Measurements from ENCODE around the gene SCART1. TPM values are rescaled to one million over a fixed set of nuclear protein-coding genes. Genes with fewer than 3 reads are reported as not detected.

The SCART1 gene
- total RNA-seq, 2 experiments from 2014 or later: 5.0 to 5.2 TPM

DNA sequence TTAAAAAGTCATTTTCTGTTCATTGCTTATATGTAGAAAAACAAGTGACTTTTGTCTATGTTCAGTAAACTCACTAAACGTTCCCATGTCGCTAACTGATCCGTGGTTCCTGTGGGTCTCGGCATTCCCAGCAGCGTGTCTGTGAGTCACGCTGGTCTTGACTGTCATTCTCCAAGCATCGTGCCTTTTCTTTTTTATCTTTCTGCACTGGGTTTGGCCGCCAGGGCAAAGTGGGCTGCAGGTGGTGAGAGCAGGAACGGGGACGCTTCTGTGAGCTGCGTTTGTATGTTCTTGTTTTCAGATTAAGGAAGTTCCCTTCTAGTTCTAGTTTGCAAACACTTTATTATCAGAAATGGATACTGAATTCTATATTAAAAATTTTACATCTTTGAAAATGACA is 6.8 kb upstream of the SCART1 start:
- no peak for DNase-seq
- POLR2A ChIA-PET: no interaction called here
- Mint-ChIP-seq H3K27me3 (no peaks in the 10 kb centered on the region), H3K4me1 (ENCODE audit: low read depth) (peaks cover 8% of the 10 kb centered on the region), H3K9me3 (peaks cover 17% of the 10 kb centered on the region), H3K27ac (no peak overlapping the region), H3K36me3 (ENCODE audit: low read depth) (peaks cover 23% of the 10 kb centered on the region), H3K4me3 (no peak overlapping the region)
- H3K27me3 ChIP-seq (ENCODE audit: control insufficient read depth in 1 of 2, insufficient read depth in 2 of 2, low read length in 2 of 2): no peaks in the 10 kb centered on the region
- no peak overlapping the region for H3K4me3 ChIP-seq (ENCODE audit: low read length)
- intact Hi-C loops (cut with DNase I, micrococcal nuclease): no loop called here
- CTCF ChIA-PET: no interaction called here
- no peaks in the 10 kb centered on the region for H3K36me3 ChIP-seq (ENCODE audit: insufficient read depth, low read length)
- H3K27ac ChIP-seq (ENCODE audit: low read depth in 1 of 2, low read length in 2 of 2): no peak overlapping the region
- no peak for ATAC-seq (ENCODE audit: poor library complexity)
- H3K9me3 ChIP-seq (ENCODE audit: control insufficient read depth in 1 of 2, insufficient read depth in 1 of 2, low read length in 2 of 2): peaks cover 30 to 31% of the 10 kb centered on the region in 2 experiments
- TF ChIP-seq, protein P1, sequence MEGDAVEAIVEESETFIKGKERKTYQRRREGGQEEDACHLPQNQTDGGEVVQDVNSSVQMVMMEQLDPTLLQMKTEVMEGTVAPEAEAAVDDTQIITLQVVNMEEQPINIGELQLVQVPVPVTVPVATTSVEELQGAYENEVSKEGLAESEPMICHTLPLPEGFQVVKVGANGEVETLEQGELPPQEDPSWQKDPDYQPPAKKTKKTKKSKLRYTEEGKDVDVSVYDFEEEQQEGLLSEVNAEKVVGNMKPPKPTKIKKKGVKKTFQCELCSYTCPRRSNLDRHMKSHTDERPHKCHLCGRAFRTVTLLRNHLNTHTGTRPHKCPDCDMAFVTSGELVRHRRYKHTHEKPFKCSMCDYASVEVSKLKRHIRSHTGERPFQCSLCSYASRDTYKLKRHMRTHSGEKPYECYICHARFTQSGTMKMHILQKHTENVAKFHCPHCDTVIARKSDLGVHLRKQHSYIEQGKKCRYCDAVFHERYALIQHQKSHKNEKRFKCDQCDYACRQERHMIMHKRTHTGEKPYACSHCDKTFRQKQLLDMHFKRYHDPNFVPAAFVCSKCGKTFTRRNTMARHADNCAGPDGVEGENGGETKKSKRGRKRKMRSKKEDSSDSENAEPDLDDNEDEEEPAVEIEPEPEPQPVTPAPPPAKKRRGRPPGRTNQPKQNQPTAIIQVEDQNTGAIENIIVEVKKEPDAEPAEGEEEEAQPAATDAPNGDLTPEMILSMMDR (IDR thresholded peaks at IDR 0.05): no peak
- H3K4me1 ChIP-seq (ENCODE audit: insufficient read depth, low read length): peaks cover 16% of the 10 kb centered on the region

DNA sequence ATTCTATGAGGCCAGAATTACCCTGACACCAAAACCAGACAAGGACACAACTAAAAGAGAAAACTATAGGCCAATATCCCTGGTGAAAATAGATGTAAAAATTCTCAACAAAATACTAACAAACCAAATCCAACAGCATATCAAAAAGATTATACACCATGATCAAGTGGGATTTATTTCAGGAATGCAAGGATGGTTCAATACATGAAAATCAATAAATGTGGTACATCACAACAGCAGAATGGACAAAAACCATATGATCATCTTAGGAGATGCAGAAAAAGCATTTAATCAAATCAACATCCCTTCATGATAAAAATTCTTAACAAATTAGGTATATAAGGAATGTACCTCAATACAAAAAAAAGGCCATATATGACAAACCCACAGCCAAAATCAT is 5.6 kb upstream of the SCART1 start:
- H3K36me3 ChIP-seq (ENCODE audit: insufficient read depth, low read length): no peaks in the 10 kb centered on the region
- H3K9me3 Mint-ChIP-seq: peaks cover 17% of the 10 kb centered on the region
- no peaks in the 10 kb centered on the region for H3K27me3 Mint-ChIP-seq
- H3K36me3 Mint-ChIP-seq (ENCODE audit: low read depth): peaks cover 23% of the 10 kb centered on the region
- H3K4me3 ChIP-seq (ENCODE audit: low read length): no peak overlapping the region
- ATAC-seq (ENCODE audit: poor library complexity) (no peak), DNase-seq (no peak)
- H3K27me3 ChIP-seq (ENCODE audit: control insufficient read depth in 1 of 2, insufficient read depth in 2 of 2, low read length in 2 of 2): no peaks in the 10 kb centered on the region
- ChIA-PET POLR2A (no interaction called here), CTCF (no interaction called here)
- no peak overlapping the region for H3K27ac ChIP-seq (ENCODE audit: low read depth in 1 of 2, low read length in 2 of 2)
- intact Hi-C loops (cut with DNase I, micrococcal nuclease): no loop called here
- H3K4me1 ChIP-seq (ENCODE audit: insufficient read depth, low read length): peaks cover 4% of the 10 kb centered on the region
- H3K27ac Mint-ChIP-seq: no peak overlapping the region
- H3K4me3 Mint-ChIP-seq: no peak overlapping the region
- H3K9me3 ChIP-seq (ENCODE audit: control insufficient read depth in 1 of 2, insufficient read depth in 1 of 2, low read length in 2 of 2): peaks cover 30 to 31% of the 10 kb centered on the region in 2 experiments
- TF ChIP-seq, protein P1 (IDR thresholded peaks at IDR 0.05): no peak
- peaks cover under 1% of the 10 kb centered on the region for H3K4me1 Mint-ChIP-seq (ENCODE audit: low read depth)

DNA sequence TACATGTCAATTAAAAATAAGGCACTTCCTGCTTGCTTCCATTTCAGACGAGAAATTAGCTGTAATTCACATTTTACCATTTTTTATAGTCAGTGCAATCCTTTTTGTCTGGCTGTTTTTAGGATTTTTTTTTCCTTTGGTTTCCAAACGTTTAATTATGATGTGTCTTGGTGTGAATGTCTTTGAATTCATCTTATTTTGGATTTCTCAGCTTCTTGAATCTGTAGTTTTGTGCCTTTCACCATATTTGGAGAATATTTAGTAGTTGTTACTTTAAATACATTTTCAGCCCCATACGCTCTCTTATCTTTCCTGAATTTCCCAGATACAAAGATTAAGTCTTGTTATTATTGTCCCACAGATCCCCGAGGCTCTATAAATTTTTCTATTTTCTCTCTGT is 2.4 kb upstream of the SCART1 start:
- intact Hi-C loops (cut with DNase I, micrococcal nuclease): no loop called here
- Histone ChIP-seq H3K9me3 (ENCODE audit: control insufficient read depth in 1 of 2, insufficient read depth in 1 of 2, low read length in 2 of 2) (peaks cover 11 to 31% of the 10 kb centered on the region in 2 experiments), H3K4me3 (ENCODE audit: low read length) (no peak overlapping the region), H3K27me3 (ENCODE audit: control insufficient read depth in 1 of 2, insufficient read depth in 2 of 2, low read length in 2 of 2) (no peaks in the 10 kb centered on the region), H3K27ac (ENCODE audit: low read depth in 1 of 2, low read length in 2 of 2) (no peak overlapping the region), H3K4me1 (ENCODE audit: insufficient read depth, low read length) (peaks cover 3% of the 10 kb centered on the region), H3K36me3 (ENCODE audit: insufficient read depth, low read length) (no peaks in the 10 kb centered on the region)
- no peaks in the 10 kb centered on the region for H3K4me1 Mint-ChIP-seq (ENCODE audit: low read depth)
- no peak for DNase-seq
- ChIA-PET POLR2A (no interaction called here), CTCF (no interaction called here)
- no peaks in the 10 kb centered on the region for H3K27me3 Mint-ChIP-seq
- H3K27ac Mint-ChIP-seq: no peak overlapping the region
- H3K9me3 Mint-ChIP-seq: peaks cover 17% of the 10 kb centered on the region
- H3K36me3 Mint-ChIP-seq (ENCODE audit: low read depth): peaks cover 23% of the 10 kb centered on the region
- ATAC-seq (ENCODE audit: poor library complexity): no peak
- H3K4me3 Mint-ChIP-seq: no peak overlapping the region
- TF ChIP-seq, protein P1 (IDR thresholded peaks at IDR 0.05): no peak

Data from CD4-positive, alpha-beta T cell (primary cell).